GM03348 (cell line): ENCODE results near the gene SIGLEC8.
"Not testable (repeated sequence)": the region's sequence is repeated elsewhere in the genome, so short reads cannot be mapped to it uniquely, and the experiment has no call there.

Experiments
- DNase-seq: peaks from one replicate; pipeline ENCODE4 v3.0.0; 2012; ENCODE audit warnings: low spot score

Gene SIGLEC8

DNA sequence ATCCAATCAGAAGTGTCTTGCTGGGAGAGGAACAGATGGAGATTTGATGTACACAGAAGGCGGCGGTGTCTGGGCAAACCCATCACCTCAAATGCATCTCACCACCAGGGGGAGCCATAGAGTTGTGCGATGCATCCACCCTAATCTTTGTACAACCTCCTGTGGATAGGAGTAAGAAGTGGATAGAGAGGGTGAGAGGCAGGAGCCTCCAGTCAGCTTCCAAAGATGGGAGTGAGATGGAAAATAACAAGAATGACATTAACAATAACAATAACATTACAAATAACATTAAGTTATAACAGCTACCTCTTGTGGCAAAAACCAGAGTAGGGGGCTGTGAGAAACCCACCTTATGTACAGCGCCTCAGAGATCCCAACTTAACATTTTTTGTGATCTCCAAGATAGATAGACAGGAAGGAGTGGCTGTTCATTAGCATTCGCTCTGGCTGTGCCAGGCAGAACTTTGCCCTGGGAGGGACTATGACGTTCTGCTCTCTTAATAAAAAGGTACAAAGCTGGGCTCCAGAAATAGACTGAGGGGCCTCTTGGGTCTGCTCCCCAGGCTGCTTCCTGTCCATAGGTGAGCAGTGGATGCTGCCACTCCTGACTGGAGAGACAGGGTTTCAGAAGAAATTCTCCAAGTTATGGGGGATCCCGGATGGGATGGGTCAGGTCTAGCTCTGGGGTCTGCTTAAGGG lies 14.9 kb upstream of the SIGLEC8 start:
- peak; percentile 83 for DNase-seq

- DNase-seq: no peak
Observed at GRCh38 chr19:51472607-51473006, 14.4 kb upstream of the SIGLEC8 start.

GRCh38 chr19:51471527-51471926 lies 13.3 kb upstream of the SIGLEC8 start:
- no peak for DNase-seq

DNA sequence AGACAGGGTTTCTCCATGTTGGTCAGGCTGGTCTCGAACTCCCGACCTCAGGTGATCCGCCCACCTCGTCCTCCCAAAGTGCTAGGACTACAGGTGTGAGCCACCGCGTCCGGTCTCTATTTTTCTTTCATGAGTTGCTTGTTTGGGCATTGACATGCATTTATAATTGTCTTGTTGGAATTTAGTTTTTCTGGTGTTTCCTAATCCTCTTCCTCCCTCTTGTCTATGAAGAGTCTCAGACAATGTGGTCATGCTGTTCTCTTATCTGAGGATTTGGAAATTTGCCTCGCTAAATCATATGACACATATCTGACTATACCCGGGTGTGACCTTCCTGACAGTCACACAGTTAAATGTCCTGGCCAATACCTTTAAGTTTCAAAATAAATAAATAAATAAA lies 12.7 kb upstream of the SIGLEC8 start:
- no peak for DNase-seq

GRCh38 chr19:51469629-51470028 lies 11.4 kb upstream of the SIGLEC8 start:
- no peak for DNase-seq

GRCh38 chr19:51469162-51469561 lies 10.9 kb upstream of the SIGLEC8 start:
- DNase-seq: no peak

DNA sequence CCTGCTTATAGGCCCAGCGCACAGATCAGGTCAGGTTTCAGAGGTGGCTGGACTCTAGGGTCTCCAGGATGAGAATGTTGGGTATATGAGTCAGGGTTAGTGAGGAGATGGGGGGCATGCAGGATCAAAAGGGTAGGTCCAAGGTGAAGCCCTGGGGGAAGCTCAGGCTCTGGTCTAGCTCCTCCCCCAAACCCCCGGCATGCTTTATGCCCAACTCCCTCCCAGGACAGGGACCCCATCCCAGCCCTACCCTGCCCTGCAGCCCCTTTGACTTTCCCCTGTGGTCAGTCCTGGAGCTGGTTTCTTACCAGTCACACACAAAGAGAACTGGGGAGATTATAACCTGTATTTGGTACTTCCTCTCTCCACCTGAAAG lies 10.3 kb upstream of the SIGLEC8 start:
- DNase-seq: no peak

- no peak for DNase-seq
Observed at GRCh38 chr19:51467864-51468544, 9.8 kb upstream of the SIGLEC8 start.

- no peak for DNase-seq
Observed at GRCh38 chr19:51466723-51467122, 8.5 kb upstream of the SIGLEC8 start.

GRCh38 chr19:51463976-51464581 lies 5.8 kb upstream of the SIGLEC8 start:
- not testable (repeated sequence) for DNase-seq

- no peak for DNase-seq
Observed at GRCh38 chr19:51462681-51463080, 4.4 kb upstream of the SIGLEC8 start.

DNA sequence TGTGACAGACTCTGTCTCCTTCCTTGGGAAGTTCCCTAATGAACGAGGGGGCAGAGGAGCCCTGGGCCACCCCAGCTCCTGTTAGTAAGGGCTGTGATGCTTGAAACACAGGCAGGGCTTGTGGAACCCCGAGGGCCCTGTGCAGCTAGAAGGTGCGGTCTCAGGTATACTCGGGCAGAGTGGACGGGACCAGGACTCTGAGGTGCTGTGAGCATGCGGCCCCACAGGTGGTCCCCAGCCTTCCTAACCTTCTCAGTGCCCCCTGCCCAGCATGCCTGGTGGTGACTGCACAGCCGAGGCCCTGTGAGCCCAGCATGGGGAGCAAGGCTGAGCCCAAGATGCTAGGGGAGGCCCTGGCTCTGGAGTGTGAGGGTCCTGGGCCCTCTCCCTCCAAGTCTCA lies 4.0 kb upstream of the SIGLEC8 start:
- DNase-seq: no peak

DNA sequence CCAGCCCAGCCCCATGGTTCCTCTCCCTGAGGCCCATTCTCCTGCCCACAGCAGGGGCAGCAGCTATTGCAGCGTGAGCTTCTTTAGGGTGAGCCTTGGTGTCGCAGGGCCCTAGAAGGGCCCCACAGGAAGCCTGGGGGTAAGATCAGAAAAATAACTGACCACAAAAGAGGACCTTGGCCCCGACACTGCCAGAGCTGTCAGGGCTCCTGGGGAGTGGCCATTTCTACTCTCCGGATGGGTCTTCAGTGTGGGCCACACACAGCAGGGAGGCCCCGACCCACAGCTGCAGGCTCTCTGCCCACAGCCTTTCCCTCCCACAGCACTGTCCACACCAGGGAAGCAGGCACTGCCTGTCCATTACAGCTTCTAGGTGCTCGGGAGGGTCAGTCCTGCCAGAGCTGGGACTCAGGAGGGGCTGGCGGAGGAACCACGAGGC lies 3.5 kb upstream of the SIGLEC8 start:
- DNase-seq: no peak

DNA sequence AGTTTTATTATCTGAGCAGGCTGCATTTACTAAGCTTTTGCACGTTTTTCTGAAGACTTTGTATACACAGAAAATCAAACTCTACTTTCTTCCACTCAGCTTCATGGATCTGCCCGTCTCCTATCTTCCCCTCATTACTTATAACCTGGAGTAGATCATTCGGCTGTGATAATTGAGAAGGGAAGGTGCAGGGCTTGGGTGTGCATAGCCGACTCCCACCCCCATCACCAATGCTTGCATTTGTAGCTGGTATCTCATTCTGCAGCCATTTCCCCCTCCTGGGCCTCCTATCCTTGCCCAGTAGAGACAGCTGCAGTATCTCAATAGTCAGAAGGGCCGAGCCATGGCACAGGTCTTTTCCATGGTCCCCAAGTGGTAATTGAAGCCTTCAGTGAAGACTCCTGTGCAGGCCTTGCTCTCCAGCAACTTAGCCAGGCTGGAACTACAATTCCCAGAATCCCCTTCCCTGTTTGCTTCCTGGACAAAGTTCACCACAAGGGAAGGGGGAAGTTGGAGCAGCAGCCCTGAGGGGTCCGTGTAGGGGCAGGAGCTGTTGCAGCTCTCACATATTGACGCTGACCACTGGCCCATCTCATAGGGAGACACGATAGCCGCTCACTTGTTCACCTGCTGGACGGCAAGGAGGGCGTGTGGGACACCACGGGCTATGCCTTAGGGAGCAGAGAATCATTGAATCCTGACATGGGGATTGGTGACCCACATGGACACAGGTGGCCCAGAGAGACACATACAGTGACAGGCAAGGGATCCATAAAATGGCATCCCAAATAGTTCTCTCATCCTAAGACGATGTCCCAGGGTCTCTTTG lies 2.1 kb upstream of the SIGLEC8 start:
- DNase-seq: peak; percentile 21

DNA sequence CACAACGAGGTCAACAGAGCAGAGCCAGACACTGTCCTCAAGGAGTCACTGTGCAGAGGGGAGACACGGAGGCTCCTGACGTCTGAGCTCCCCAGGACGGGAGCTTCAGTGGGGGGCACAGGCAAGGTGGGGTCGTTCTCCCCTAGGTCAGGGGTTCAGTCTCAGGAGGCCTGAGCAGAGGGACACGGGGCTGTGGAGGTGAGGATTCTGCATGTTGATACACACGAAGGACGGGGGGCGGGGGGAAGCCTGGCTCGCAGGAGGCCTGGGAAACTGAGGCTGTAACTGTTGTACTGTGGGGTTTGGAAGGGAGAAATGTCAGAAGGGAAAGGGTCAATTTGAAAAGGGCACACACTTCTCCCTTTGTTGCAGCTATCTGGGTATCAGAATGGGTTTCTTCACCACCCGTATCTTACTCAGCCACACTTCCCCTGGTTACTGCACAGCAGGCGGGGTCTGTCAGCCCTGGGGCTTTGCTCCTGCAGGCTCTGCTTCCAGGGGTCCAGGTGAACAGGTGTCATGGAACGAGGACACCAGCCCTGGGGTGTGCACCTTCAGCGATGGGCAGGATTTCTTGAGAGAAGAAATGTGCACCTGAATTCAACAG lies 748 bp upstream of the SIGLEC8 start:
- no peak for DNase-seq

DNA sequence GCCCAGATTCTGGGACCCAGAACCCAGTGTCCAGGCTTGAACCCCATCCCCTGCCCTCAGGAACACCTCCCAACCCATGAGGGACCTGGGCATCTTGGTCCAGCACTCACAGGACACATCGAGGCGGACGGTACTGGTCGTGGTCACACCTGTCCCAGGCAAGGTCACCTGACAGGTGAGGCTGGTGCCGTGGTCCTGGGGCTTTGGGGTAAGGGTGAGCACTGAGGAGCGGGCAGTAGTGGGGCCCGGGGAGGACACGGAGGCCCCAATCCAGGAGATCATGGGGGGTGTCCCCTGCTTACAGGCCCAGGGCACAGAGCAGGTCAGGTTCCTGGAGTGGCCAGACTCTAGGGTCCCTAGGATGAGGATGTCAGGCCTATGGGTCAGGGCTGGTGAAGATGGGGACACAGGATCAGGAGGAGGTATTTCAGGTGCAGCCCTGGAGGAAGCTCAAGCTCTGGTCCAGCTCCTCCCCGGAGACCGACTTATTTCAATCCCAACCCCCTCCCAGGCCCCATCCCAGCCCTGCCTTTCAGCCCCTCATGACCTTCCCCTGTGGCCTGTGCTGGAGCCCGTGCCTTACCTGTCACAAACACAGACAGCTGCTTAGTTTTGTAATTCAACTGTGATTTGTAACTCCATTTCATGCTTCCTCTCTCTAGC lies 772 bp downstream of the SIGLEC8 start:
- DNase-seq: no peak

GRCh38 chr19:51456541-51457290 lies 1.5 kb downstream of the SIGLEC8 start:
- no peak for DNase-seq

DNA sequence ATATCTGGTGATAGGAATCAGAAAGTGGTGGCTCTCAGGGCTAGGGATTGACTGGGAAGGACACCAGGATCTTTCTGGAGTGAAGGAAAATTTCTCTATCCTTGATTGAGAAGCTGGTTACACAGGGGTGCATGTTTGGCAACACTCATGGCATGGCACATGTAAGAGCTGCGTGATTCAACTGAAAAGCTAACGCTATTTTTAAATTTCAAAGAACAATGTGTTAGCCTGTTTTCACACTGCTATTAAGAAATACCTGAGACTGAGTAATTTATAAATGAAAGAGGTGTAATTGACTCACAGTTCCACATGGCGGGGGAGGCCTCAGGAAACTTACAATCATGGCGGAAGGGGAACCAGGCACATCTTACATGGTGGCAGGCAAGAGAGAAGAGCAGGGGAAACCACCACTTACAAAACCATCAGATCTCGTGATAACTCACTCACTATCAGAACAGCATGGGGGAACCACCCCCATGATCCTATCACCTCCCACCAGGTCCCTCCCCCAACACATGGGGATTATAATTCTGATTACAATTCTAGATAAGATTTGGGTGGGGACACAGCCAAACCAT lies 7.4 kb downstream of the SIGLEC8 start:
- no peak for DNase-seq

DNA sequence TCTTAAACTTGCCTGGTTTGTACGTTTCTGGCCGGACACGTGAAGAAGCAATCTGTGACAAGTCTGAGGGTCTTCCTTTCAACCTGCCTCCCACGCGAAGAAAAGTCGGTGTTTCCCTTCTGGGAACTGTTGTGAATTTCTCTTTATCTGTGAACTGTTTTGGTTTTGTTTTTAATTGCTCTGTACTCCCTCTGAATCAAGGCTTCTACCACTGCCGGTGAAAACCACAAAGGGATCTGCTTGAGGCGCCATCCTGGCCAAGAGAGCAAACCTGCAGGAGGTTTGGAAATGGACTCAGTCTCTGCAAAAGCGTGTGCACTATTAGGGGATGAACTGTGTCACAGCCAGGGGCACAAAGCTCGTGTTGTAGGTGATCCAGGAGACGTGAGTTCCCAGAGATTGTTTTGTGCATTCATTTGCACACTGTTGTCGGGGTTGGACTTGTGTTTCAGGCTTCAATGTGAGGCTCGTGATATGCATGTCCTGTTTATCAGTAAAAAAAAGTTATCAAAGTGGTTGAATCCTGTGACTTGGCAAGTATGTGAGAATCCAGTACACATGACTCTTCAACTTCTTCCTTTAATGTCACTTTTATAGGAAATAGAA lies 9.7 kb downstream of the SIGLEC8 start:
- DNase-seq: no peak

DNA sequence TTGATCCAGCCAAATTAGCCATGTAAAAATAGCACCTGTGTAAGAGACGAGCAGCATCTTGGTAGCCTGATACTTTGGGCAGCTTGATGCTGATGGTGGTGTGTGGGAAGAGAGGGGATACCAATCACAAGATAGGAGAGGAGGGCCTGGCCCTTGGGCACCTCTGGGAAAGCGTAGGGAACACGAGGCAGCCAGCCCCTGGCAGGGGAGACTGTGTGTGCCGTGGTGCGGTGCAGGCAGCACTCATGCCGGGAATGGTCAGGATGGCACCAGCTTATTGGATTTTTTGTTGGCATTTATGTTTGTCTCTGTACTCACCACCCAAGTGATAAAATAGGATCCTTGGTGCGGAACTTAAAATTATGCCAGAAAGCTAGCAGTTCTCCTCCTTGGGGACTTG lies 10.2 kb downstream of the SIGLEC8 start:
- no peak for DNase-seq
